K562 (cell line): Measurements from ENCODE around the gene C1orf167. TPM values are rescaled to one million over a fixed set of nuclear protein-coding genes. Genes with fewer than 3 reads are reported as not detected.

Experiments used
- NFE2 ChIP-seq: IDR thresholded peaks from 2 replicates; pipeline ENCODE4 v1.6.1; 2014; ENCODE audit warnings: antibody characterized with exemption, low read depth
- PTTG1 ChIP-seq: fragments of 450-650 bp; IDR thresholded peaks from 2 replicates; pipeline ENCODE4 v1.6.1; 2016; ENCODE audit warnings: low read depth, mild to moderate bottlenecking, missing genetic modification characterization, missing compliant biosample characterization
- RAD51 ChIP-seq: fragments of 450-650 bp; IDR thresholded peaks from 2 replicates; pipeline ENCODE4 v1.7.1; 2016; ENCODE audit warnings: low read depth, mild to moderate bottlenecking, borderline replicate concordance
- STAT5B ChIP-seq: fragments of 250-450 bp; sonication (Bioruptor Pico); IDR thresholded peaks from 2 replicates; pipeline ENCODE4 v1.8.0; 2021; ENCODE audit warnings: mild to moderate bottlenecking, inconsistent platforms
- ZNF217 ChIP-seq: sonication (generic); formaldehyde crosslinking; IDR thresholded peaks from 2 replicates; pipeline ENCODE4 v1.8.0; 2022; ENCODE audit warnings: mild to moderate bottlenecking, missing genetic modification reagents
- ZNF512 ChIP-seq: IDR thresholded peaks from 2 replicates; pipeline ENCODE4 v1.6.1; 2016; ENCODE audit warnings: missing genetic modification characterization, missing compliant biosample characterization
- polyA plus RNA-seq, 8 experiments: library from polyadenylated mRNA; depleted of rRNA in 4 of 8; stranded (reverse) in 5 of 8; unstranded in 3 of 8; fragments of >200 nt; fragmentation: Nextera tagmentation in 2 of 8; fragmentation: Illumina TruSeq in 1 of 8; extraction: Ambion mirVana in 2 of 8; extraction: Trizol in 1 of 8; gene quantifications; 2 replicates each; pipeline versions ENCODE4 v1.2.1 to v1.2.3, GENCODE V29; 2011 to 2014; ENCODE audit warnings: inconsistent platforms in 1 of 8, missing spikeins in 1 of 8
- total RNA-seq, 7 experiments: library from RNA; depleted of rRNA in 6 of 7; stranded (reverse); fragments of >200 nt in 6 of 7; fragmentation: Illumina TruSeq in 2 of 7; extraction: Trizol in 2 of 7; gene quantifications; 2 replicates each; pipeline versions ENCODE4 v1.2.1 to v1.2.3, GENCODE V29; 2011 to 2021; ENCODE audit warnings: low replicate concordance in 1 of 7
- TF ChIP-seq, protein P1 (sequence below): fragments of 450-650 bp; IDR thresholded peaks from 2 replicates; pipeline ENCODE4 v1.7.1; 2018; ENCODE audit warnings: mild to moderate bottlenecking, low read depth; ENCODE audit not compliant: partially characterized antibody
- TF ChIP-seq, protein P2 (sequence below): fragments of 450-650 bp; formaldehyde crosslinking; IDR thresholded peaks from 2 replicates; pipeline ENCODE4 v1.4.0; 2022; ENCODE audit warnings: mild to moderate bottlenecking, moderate library complexity
- TF ChIP-seq, protein P3 (sequence below): sonication (generic); formaldehyde crosslinking; IDR thresholded peaks from 2 replicates; pipeline ENCODE4 v1.8.0; 2023; ENCODE audit warnings: mild to moderate bottlenecking, missing genetic modification reagents

The C1orf167 gene
- total and polyA plus RNA-seq, 9 of the 15 experiments (the other 6 are each of a cell fraction or from before 2014, with no cell fraction given), result 0.22 to 0.86 (median 0.31) TPM; not detected in 2

DNA sequence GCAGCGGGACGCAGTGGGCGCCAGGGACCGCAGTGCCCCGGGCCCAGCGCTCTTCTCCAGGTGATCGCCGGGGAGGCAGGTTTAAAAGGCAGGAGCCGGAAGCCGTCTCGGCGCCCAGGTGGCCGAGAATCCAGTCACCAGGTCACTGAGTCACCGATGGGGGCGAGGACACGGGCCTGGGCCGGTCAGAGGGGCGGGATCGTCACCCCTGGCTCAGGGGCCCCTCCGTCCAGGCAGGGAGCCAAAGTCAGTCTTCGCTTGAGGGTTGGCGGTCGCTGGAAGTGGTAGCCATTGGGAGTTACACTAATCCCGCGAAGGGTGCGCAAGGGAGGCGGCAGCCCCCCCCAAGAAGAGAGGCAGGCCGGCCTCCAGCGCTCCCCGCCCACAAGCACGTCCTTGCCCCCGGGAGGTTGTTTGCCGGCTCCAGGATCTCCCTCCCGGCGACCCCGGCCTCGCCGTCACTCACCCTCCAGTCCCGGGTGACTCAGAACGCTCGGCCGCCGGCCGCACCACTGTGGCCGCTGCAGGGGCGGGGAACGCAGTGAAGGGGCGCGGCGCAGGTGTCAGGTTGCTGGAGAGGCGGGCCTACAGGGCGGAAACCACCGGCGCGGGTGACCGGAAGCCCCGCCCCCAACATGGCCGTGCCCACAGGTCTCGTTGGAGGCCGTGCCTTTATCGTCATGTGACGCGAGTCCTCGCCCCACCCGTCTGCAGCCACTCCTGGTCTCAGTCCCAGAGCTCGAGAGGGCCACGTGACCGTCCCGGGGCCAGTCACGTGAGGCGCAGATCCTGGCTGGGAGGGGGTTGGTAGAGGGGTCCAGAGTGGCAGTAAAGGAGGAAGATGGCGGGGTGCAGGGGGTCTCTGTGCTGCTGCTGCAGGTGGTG, 43.7 kb downstream of the C1orf167 start, which contains the start of the genes CLCN6 and MTHFR (continued):
- TF ChIP-seq, protein P1, sequence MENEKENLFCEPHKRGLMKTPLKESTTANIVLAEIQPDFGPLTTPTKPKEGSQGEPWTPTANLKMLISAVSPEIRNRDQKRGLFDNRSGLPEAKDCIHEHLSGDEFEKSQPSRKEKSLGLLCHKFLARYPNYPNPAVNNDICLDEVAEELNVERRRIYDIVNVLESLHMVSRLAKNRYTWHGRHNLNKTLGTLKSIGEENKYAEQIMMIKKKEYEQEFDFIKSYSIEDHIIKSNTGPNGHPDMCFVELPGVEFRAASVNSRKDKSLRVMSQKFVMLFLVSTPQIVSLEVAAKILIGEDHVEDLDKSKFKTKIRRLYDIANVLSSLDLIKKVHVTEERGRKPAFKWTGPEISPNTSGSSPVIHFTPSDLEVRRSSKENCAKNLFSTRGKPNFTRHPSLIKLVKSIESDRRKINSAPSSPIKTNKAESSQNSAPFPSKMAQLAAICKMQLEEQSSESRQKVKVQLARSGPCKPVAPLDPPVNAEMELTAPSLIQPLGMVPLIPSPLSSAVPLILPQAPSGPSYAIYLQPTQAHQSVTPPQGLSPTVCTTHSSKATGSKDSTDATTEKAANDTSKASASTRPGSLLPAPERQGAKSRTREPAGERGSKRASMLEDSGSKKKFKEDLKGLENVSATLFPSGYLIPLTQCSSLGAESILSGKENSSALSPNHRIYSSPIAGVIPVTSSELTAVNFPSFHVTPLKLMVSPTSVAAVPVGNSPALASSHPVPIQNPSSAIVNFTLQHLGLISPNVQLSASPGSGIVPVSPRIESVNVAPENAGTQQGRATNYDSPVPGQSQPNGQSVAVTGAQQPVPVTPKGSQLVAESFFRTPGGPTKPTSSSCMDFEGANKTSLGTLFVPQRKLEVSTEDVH, result peak; percentile 76
- TF ChIP-seq, protein P2, sequence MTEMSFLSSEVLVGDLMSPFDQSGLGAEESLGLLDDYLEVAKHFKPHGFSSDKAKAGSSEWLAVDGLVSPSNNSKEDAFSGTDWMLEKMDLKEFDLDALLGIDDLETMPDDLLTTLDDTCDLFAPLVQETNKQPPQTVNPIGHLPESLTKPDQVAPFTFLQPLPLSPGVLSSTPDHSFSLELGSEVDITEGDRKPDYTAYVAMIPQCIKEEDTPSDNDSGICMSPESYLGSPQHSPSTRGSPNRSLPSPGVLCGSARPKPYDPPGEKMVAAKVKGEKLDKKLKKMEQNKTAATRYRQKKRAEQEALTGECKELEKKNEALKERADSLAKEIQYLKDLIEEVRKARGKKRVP, result 0 out of 2 replicates have a peak, but pooled peaks have one; percentile 21
- TF ChIP-seq ZNF217 (CRISPR knock-in tag) (no peak), NFE2 (peak; percentile 16; the same call in 1 of the 2 replicates), ZNF512 (no peak), PTTG1 (tag) (no peak), RAD51 (peak; percentile 100), STAT5B (CRISPR knock-in tag) (no peak)
- TF ChIP-seq, protein P3, sequence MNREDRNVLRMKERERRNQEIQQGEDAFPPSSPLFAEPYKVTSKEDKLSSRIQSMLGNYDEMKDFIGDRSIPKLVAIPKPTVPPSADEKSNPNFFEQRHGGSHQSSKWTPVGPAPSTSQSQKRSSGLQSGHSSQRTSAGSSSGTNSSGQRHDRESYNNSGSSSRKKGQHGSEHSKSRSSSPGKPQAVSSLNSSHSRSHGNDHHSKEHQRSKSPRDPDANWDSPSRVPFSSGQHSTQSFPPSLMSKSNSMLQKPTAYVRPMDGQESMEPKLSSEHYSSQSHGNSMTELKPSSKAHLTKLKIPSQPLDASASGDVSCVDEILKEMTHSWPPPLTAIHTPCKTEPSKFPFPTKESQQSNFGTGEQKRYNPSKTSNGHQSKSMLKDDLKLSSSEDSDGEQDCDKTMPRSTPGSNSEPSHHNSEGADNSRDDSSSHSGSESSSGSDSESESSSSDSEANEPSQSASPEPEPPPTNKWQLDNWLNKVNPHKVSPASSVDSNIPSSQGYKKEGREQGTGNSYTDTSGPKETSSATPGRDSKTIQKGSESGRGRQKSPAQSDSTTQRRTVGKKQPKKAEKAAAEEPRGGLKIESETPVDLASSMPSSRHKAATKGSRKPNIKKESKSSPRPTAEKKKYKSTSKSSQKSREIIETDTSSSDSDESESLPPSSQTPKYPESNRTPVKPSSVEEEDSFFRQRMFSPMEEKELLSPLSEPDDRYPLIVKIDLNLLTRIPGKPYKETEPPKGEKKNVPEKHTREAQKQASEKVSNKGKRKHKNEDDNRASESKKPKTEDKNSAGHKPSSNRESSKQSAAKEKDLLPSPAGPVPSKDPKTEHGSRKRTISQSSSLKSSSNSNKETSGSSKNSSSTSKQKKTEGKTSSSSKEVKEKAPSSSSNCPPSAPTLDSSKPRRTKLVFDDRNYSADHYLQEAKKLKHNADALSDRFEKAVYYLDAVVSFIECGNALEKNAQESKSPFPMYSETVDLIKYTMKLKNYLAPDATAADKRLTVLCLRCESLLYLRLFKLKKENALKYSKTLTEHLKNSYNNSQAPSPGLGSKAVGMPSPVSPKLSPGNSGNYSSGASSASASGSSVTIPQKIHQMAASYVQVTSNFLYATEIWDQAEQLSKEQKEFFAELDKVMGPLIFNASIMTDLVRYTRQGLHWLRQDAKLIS (CRISPR knock-in tag), result 0 out of 2 replicates have a peak, but pooled peaks have one; percentile 86
